OCI-LY7 (cell line): Measurements from ENCODE around the gene PI4K2B.

Source experiments
- CTCF ChIP-seq: fragments of 200-600 bp; sonication (generic); conservative IDR thresholded peaks from 2 replicates; pipeline ENCODE4 v1.5.1; 2014; ENCODE audit warnings: mild to moderate bottlenecking, antibody characterized with exemption, low read length, moderate library complexity, mixed read lengths
- EZH2phosphoT487 ChIP-seq: fragments of 200-600 bp; sonication (generic); IDR thresholded peaks from 2 replicates; pipeline ENCODE4 v1.6.1; 2018; ENCODE audit warnings: low read depth, borderline replicate concordance, mild to moderate bottlenecking, mixed run types, antibody characterized with exemption, low read length, moderate library complexity, mixed read lengths

- no peak for TF ChIP-seq CTCF
- TF ChIP-seq EZH2phosphoT487: no peak
Observed at GRCh38 chr4:25303578-25303977, 69.7 kb downstream of the PI4K2B start.
